ENCODE results near the gene COL18A1.

- TF ChIP-seq CTCF (IDR thresholded peaks at IDR 0.05) (no peak), EZH2 (IDR thresholded peaks at IDR 0.05) (no peak)
Observed at GRCh38 chr21:45458281-45459170, 53.6 kb downstream of the COL18A1 start.
